Skeletal muscle tissue (tissue), 4 donors: Measurements from ENCODE around the gene DMD. TPM values are rescaled to one million over a fixed set of nuclear protein-coding genes. Genes with fewer than 3 reads are reported as not detected.

Experiments used
- H3K27ac ChIP-seq: one replicate; pipeline ENCODE4 v1.7.0; 2013; ENCODE audit warnings: mild to moderate bottlenecking, low read depth, low read length, inconsistent platforms
- H3K27me3 ChIP-seq, 3 donors: one replicate each; pipeline ENCODE4 v1.7.0; 2013; ENCODE audit warnings: low read length in 3 of 3; ENCODE audit not compliant: control insufficient read depth in 3 of 3, insufficient read depth in 3 of 3
- H3K36me3 ChIP-seq, 3 donors: one replicate each; pipeline ENCODE4 v1.7.0; 2013; ENCODE audit warnings: low read length in 3 of 3; ENCODE audit not compliant: control insufficient read depth in 3 of 3, insufficient read depth in 3 of 3
- H3K4me1 ChIP-seq, 3 donors: one replicate each; pipeline ENCODE4 v1.7.0; 2013; ENCODE audit warnings: low read length in 3 of 3, mild to moderate bottlenecking in 3 of 3; ENCODE audit not compliant: control insufficient read depth in 3 of 3, insufficient read depth in 3 of 3
- H3K4me3 ChIP-seq, 3 donors: one replicate each; pipeline ENCODE4 v1.7.0; 2013; ENCODE audit warnings: low read length in 3 of 3
- H3K9ac ChIP-seq, 3 donors: one replicate each; pipeline ENCODE4 v1.7.0; 2013; ENCODE audit warnings: low read length in 3 of 3, mild to moderate bottlenecking in 3 of 3, moderate library complexity in 2 of 3, low read depth in 1 of 3
- H3K9me3 ChIP-seq, 3 donors: one replicate each; pipeline ENCODE4 v1.7.0; 2013; ENCODE audit warnings: low read length in 3 of 3; ENCODE audit not compliant: control insufficient read depth in 3 of 3
- total RNA-seq: library from RNA; depleted of rRNA; stranded (reverse); fragments of >200 nt; gene quantifications from one replicate; pipeline ENCODE4 v1.2.3, GENCODE V29; 2014
- donor health status: Osteomylitis.

DMD gene
- total RNA-seq, 1 donor from 2014 or later, result 190 TPM

- Histone ChIP-seq H3K4me3 (no peak overlapping the region), H3K36me3 (no peaks in the 10 kb centered on the region), H3K27ac (no peak overlapping the region), H3K9ac (no peak overlapping the region), H3K4me1 (peaks cover 0 to 3% (median 0%) of the 10 kb centered on the region in 3 donors), H3K9me3 (no peaks in the 10 kb centered on the region), H3K27me3 (no peaks in the 10 kb centered on the region)
These were observed 1992.2 kb downstream of the DMD start for GRCh38 chrX:31219174-31219573.

GRCh38 chrX:31217084-31217483, 1994.3 kb downstream of the DMD start:
- Histone ChIP-seq H3K9ac (no peak overlapping the region), H3K27me3 (no peaks in the 10 kb centered on the region), H3K4me3 (no peak overlapping the region), H3K27ac (no peak overlapping the region), H3K9me3 (no peaks in the 10 kb centered on the region), H3K4me1 (peaks cover 0 to 3% (median 0%) of the 10 kb centered on the region in 3 donors), H3K36me3 (no peaks in the 10 kb centered on the region)

GRCh38 chrX:31215277-31215815, 1996.0 kb downstream of the DMD start:
- H3K4me1 ChIP-seq, result peaks cover 0 to 2% (median 0%) of the 10 kb centered on the region in 3 donors
- H3K27ac ChIP-seq, result no peak overlapping the region
- H3K9me3 ChIP-seq, result no peaks in the 10 kb centered on the region
- H3K9ac ChIP-seq, result no peak overlapping the region
- no peaks in the 10 kb centered on the region for H3K27me3 ChIP-seq
- H3K36me3 ChIP-seq, result no peaks in the 10 kb centered on the region
- no peak overlapping the region for H3K4me3 ChIP-seq

- no peaks in the 10 kb centered on the region for H3K27me3 ChIP-seq
- no peaks in the 10 kb centered on the region for H3K36me3 ChIP-seq
- no peaks in the 10 kb centered on the region for H3K9me3 ChIP-seq
- no peak overlapping the region for H3K4me3 ChIP-seq
- H3K4me1 ChIP-seq, result no peaks in the 10 kb centered on the region
- no peak overlapping the region for H3K27ac ChIP-seq
- H3K9ac ChIP-seq, result no peak overlapping the region
These were observed 1997.4 kb downstream of the DMD start for GRCh38 chrX:31213941-31214340.

GRCh38 chrX:31212856-31213748, 1998.2 kb downstream of the DMD start:
- no peaks in the 10 kb centered on the region for H3K9me3 ChIP-seq
- H3K36me3 ChIP-seq, result no peaks in the 10 kb centered on the region
- H3K4me3 ChIP-seq, result no peak overlapping the region
- H3K9ac ChIP-seq, result no peak overlapping the region
- H3K27ac ChIP-seq, result no peak overlapping the region
- no peaks in the 10 kb centered on the region for H3K27me3 ChIP-seq
- no peaks in the 10 kb centered on the region for H3K4me1 ChIP-seq

GRCh38 chrX:31209005-31209628, 2002.2 kb downstream of the DMD start:
- Histone ChIP-seq H3K4me3 (no peak overlapping the region), H3K9me3 (no peaks in the 10 kb centered on the region), H3K27ac (no peak overlapping the region), H3K4me1 (no peaks in the 10 kb centered on the region), H3K27me3 (no peaks in the 10 kb centered on the region), H3K9ac (no peak overlapping the region), H3K36me3 (peaks cover 0 to 4% (median 0%) of the 10 kb centered on the region in 3 donors)

GRCh38 chrX:31201503-31201902, 2009.8 kb downstream of the DMD start:
- no peaks in the 10 kb centered on the region for H3K4me1 ChIP-seq
- no peaks in the 10 kb centered on the region for H3K9me3 ChIP-seq
- H3K9ac ChIP-seq, result no peak overlapping the region
- no peak overlapping the region for H3K4me3 ChIP-seq
- H3K36me3 ChIP-seq, result peaks cover 2 to 7% (median 7%) of the 10 kb centered on the region in 3 donors
- H3K27me3 ChIP-seq, result no peaks in the 10 kb centered on the region
- no peak overlapping the region for H3K27ac ChIP-seq

GRCh38 chrX:31200430-31200829, 2010.9 kb downstream of the DMD start:
- Histone ChIP-seq H3K27ac (no peak overlapping the region), H3K9ac (no peak overlapping the region), H3K4me1 (no peaks in the 10 kb centered on the region), H3K4me3 (no peak overlapping the region), H3K9me3 (no peaks in the 10 kb centered on the region), H3K36me3 (peaks cover 2 to 7% (median 3%) of the 10 kb centered on the region in 3 donors), H3K27me3 (no peaks in the 10 kb centered on the region)

GRCh38 chrX:31199840-31200114, 2011.6 kb downstream of the DMD start:
- H3K9me3 ChIP-seq, result no peaks in the 10 kb centered on the region
- no peak overlapping the region for H3K4me3 ChIP-seq
- no peak overlapping the region for H3K27ac ChIP-seq
- H3K27me3 ChIP-seq, result no peaks in the 10 kb centered on the region
- no peaks in the 10 kb centered on the region for H3K4me1 ChIP-seq
- H3K36me3 ChIP-seq, result peaks cover 2 to 7% (median 3%) of the 10 kb centered on the region in 3 donors
- no peak overlapping the region for H3K9ac ChIP-seq
